Spleen (tissue), 11 donors: Measurements from ENCODE around the gene ISLR2. TPM values are rescaled to one million over a fixed set of nuclear protein-coding genes. Genes with fewer than 3 reads are reported as not detected.
A peak's percentile ranks its signal among the peaks of the same experiment; 100 is the strongest.

Experiments used
- DNase-seq: peaks from one replicate; pipeline ENCODE4 v3.0.0-alpha.2; 2020
- H3K27ac ChIP-seq, 8 donors: fragments of 200-600 bp; sonication (generic) in 7 of 8; 1 replicate in 4 of 8; 2 replicates in 4 of 8; pipeline versions ENCODE4 v1.5.0 to v1.8.0; 2016 to 2021; ENCODE audit warnings: inconsistent platforms in 4 of 8, mild to moderate bottlenecking in 4 of 8, moderate library complexity in 1 of 8
- H3K27me3 ChIP-seq, 7 donors: fragments of 200-600 bp; sonication (generic) in 6 of 7; replicated peaks in 1 of 7; 1 replicate in 4 of 7; 2 replicates in 3 of 7; pipeline versions ENCODE4 v1.5.0 to v1.8.0; 2016 to 2021; ENCODE audit warnings: inconsistent platforms in 3 of 7, mild to moderate bottlenecking in 1 of 7
- H3K36me3 ChIP-seq, 6 donors: fragments of 200-600 bp; sonication (generic) in 5 of 6; 1 replicate in 4 of 6; 2 replicates in 2 of 6; pipeline versions ENCODE4 v1.5.0 to v1.8.0; 2016 to 2021; ENCODE audit warnings: inconsistent platforms in 2 of 6
- H3K4me1 ChIP-seq, 6 donors: fragments of 200-600 bp; sonication (generic) in 5 of 6; 1 replicate in 3 of 6; 2 replicates in 3 of 6; pipeline versions ENCODE4 v1.5.0 to v1.8.0; 2016 to 2021; ENCODE audit warnings: inconsistent platforms in 3 of 6
- H3K4me3 ChIP-seq, 8 donors: fragments of 200-600 bp; sonication (generic) in 7 of 8; 1 replicate in 4 of 8; 2 replicates in 4 of 8; pipeline versions ENCODE4 v1.5.0 to v1.8.0; 2016 to 2021; ENCODE audit warnings: inconsistent platforms in 4 of 8, mild to moderate bottlenecking in 4 of 8, moderate library complexity in 2 of 8
- H3K9me3 ChIP-seq, 8 donors: fragments of 200-600 bp; sonication (generic) in 7 of 8; 1 replicate in 4 of 8; 2 replicates in 4 of 8; pipeline versions ENCODE4 v1.5.0 to v1.8.0; 2016 to 2021; ENCODE audit warnings: inconsistent platforms in 4 of 8
- POLR2A ChIP-seq, 3 donors: fragments of 450-650 bp; IDR thresholded peaks; one replicate each; pipeline ENCODE4 v1.5.1; 2017; ENCODE audit warnings: antibody characterized with exemption in 3 of 3, mild to moderate bottlenecking in 1 of 3
- POLR2AphosphoS5 ChIP-seq, 3 donors: sonication (generic); formaldehyde crosslinking; IDR thresholded peaks; one replicate each; pipeline ENCODE4 v1.5.1; 2017; ENCODE audit warnings: antibody characterized with exemption in 3 of 3
- WGBS, 5 donors: extraction: QIAGEN DNeasy Blood & Tissue Kit in 3 of 5; methylation state at CpG; one replicate each; pipeline versions ENCODE4 v1.1.5 to v1.1.7; 2013 to 2018; 5-methylcytosine and 5-hydroxymethylcytosine counted together
- intact Hi-C: fragments of 100-400 bp; cut with DNase I; formaldehyde crosslinking; loops from one replicate; pipeline ENCODE4 v1.15.0; 2023; ENCODE audit warnings: low total_unique reads
- polyA plus RNA-seq, 3 donors: library from polyadenylated mRNA; stranded (reverse); fragments of 200-250 nt; gene quantifications; one replicate each; pipeline ENCODE4 v1.2.1, GENCODE V29; 2013
- total RNA-seq, 7 donors: library from RNA; depleted of rRNA in 3 of 7; stranded (reverse); fragments of >200 nt in 3 of 7; fragmentation: NEBNext Ultra II Directional in 4 of 7; extraction: Animal tissue kit (Norgen Biotek cat#: 25700) in 4 of 7; gene quantifications; one replicate each; pipeline versions ENCODE4 v1.1.0 to v1.2.1, GENCODE V29; 2016 to 2021
- TF ChIP-seq, protein P1 (sequence below), 11 experiments: fragments of 200-600 bp in 7 of 11; fragments of 450-650 bp in 4 of 11; sonication (generic) in 4 of 11; IDR thresholded peaks in 8 of 11; conservative IDR thresholded peaks in 3 of 11; 1 replicate in 7 of 11; 2 replicates in 4 of 11; pipeline versions ENCODE4 v1.4.0 to v1.8.0; 2016 to 2021; ENCODE audit warnings: antibody characterized with exemption in 11 of 11, inconsistent platforms in 4 of 11, mild to moderate bottlenecking in 1 of 11
- donor health status: healthy with polysubstance abuse.
- donor health status: DM: no; HTN: no; CAD: no; lungs with moderate emphysema.
- donor health status: DM: no; HTN: no; CAD: no.
- donor health status: Bipolar disorder and iron deficiency.
- donor health status: healthy.
- donor health status: DM: no; HTN: no; CAD: no.
- donor health status: DM: yes; HTN: yes; CAD: no.

The ISLR2 gene
- total and polyA plus RNA-seq, 10 donors = 0.20 to 3.0 (median 1.2) TPM

- Histone ChIP-seq H3K9me3 (peaks cover 0 to 16% (median 0%) of the 10 kb centered on the region in 8 donors), H3K27me3 (peaks cover 4 to 74% (median 58%) of the 10 kb centered on the region in 7 donors), H3K27ac (peak overlapping the region in 5 of 8 donors; percentile 73 to 81 (median 77)), H3K4me3 (peak overlapping the region; percentile 7 to 67 (median 32)), H3K36me3 (no peaks in the 10 kb centered on the region), H3K4me1 (peaks cover 8 to 57% (median 39%) of the 10 kb centered on the region in 6 donors)
- 11 to 17% (median 16%) methylated on average over 18 of the region's 18 CpGs for WGBS, 5 donors
- intact Hi-C loops = no loop called here
- DNase-seq = no peak
- TF ChIP-seq POLR2AphosphoS5 (IDR thresholded peaks at IDR 0.05) (no peak), POLR2A (IDR thresholded peaks at IDR 0.05) (no peak)
- TF ChIP-seq, protein P1, sequence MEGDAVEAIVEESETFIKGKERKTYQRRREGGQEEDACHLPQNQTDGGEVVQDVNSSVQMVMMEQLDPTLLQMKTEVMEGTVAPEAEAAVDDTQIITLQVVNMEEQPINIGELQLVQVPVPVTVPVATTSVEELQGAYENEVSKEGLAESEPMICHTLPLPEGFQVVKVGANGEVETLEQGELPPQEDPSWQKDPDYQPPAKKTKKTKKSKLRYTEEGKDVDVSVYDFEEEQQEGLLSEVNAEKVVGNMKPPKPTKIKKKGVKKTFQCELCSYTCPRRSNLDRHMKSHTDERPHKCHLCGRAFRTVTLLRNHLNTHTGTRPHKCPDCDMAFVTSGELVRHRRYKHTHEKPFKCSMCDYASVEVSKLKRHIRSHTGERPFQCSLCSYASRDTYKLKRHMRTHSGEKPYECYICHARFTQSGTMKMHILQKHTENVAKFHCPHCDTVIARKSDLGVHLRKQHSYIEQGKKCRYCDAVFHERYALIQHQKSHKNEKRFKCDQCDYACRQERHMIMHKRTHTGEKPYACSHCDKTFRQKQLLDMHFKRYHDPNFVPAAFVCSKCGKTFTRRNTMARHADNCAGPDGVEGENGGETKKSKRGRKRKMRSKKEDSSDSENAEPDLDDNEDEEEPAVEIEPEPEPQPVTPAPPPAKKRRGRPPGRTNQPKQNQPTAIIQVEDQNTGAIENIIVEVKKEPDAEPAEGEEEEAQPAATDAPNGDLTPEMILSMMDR (IDR thresholded peaks at IDR 0.05 in 8 of 11, conservative IDR thresholded peaks at IDR 0.05 in 3 of 11) = no peak
Measured at GRCh38 chr15:74136814-74137536, 6.6 kb downstream of the ISLR2 start.

DNA sequence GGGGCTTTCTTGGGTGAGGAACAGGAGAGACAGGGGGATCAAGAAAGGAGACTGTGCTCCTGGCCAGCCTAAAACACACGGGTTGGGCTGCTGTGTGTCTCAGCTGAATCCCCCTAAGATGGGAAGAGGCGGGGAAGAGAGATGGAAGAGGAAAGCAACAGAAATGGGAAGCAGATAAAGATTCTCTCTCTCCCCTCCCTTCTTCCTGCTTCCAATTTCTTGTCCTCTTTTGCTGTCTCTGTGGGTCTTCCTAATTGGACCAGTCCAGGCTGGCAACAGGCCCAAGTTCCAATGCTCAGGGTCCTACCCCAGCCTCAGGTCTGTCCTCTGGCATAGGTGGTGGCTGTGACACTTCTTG lies 7.1 kb downstream of the ISLR2 start:
- intact Hi-C loops = no loop called here
- Histone ChIP-seq H3K4me1 (peaks cover 8 to 52% (median 39%) of the 10 kb centered on the region in 6 donors), H3K9me3 (peaks cover 0 to 16% (median 0%) of the 10 kb centered on the region in 8 donors), H3K36me3 (no peaks in the 10 kb centered on the region), H3K27me3 (peaks cover 4 to 71% (median 52%) of the 10 kb centered on the region in 7 donors), H3K4me3 (no peak overlapping the region), H3K27ac (peak overlapping the region in 1 of 8 donors; percentile 76)
- TF ChIP-seq, protein P1 (IDR thresholded peaks at IDR 0.05 in 8 of 11, conservative IDR thresholded peaks at IDR 0.05 in 3 of 11) = no peak
- TF ChIP-seq POLR2A (IDR thresholded peaks at IDR 0.05) (no peak), POLR2AphosphoS5 (IDR thresholded peaks at IDR 0.05) (no peak)
- no peak for DNase-seq
- 76 to 80% (median 79%) methylated on average over 2 of the region's 2 CpGs for WGBS, 5 donors

- DNase-seq = no peak
- TF ChIP-seq, protein P1 (IDR thresholded peaks at IDR 0.05 in 8 of 11, conservative IDR thresholded peaks at IDR 0.05 in 3 of 11) = no peak
- TF ChIP-seq POLR2A (IDR thresholded peaks at IDR 0.05) (no peak), POLR2AphosphoS5 (IDR thresholded peaks at IDR 0.05) (no peak)
- H3K4me3 ChIP-seq = no peak overlapping the region
- H3K4me1 ChIP-seq = peaks cover 8 to 41% (median 36%) of the 10 kb centered on the region in 6 donors
- peaks cover 0 to 6% (median 0%) of the 10 kb centered on the region in 8 donors for H3K9me3 ChIP-seq
- intact Hi-C loops = no loop called here
- no peaks in the 10 kb centered on the region for H3K36me3 ChIP-seq
- H3K27me3 ChIP-seq = peaks cover 4 to 60% (median 41%) of the 10 kb centered on the region in 7 donors
- 85 to 96% (median 90%) methylated on average over 1 to 4 of the region's 4 CpGs for WGBS, 5 donors
- no peak overlapping the region for H3K27ac ChIP-seq
Measured at GRCh38 chr15:74138642-74139041, 8.3 kb downstream of the ISLR2 start.

- DNase-seq = no peak
- Histone ChIP-seq H3K36me3 (no peaks in the 10 kb centered on the region), H3K9me3 (peaks cover 0 to 7% (median 6%) of the 10 kb centered on the region in 8 donors), H3K27me3 (peaks cover 0 to 50% (median 12%) of the 10 kb centered on the region in 7 donors), H3K4me3 (no peak overlapping the region), H3K4me1 (peaks cover 0 to 11% (median 9%) of the 10 kb centered on the region in 6 donors), H3K27ac (no peak overlapping the region)
- 86 to 100% (median 98%) methylated on average over 1 of the region's 1 CpG for WGBS, 5 donors
- TF ChIP-seq POLR2A (IDR thresholded peaks at IDR 0.05) (no peak), POLR2AphosphoS5 (IDR thresholded peaks at IDR 0.05) (no peak)
- TF ChIP-seq, protein P1 (IDR thresholded peaks at IDR 0.05 in 8 of 11, conservative IDR thresholded peaks at IDR 0.05 in 3 of 11) = no peak
- intact Hi-C loops = no loop called here
Measured at GRCh38 chr15:74141591-74141990, 11.2 kb downstream of the ISLR2 start.
